WERI-Rb-1 (cell line): ENCODE results near the gene LIMK2.

Source experiments
- DNase-seq: peaks from one replicate; pipeline ENCODE4 v3.0.0-alpha.2; 2020
- H3K27ac ChIP-seq: fragments of 250-450 bp; sonication (Bioruptor Pico); 2 replicates; pipeline ENCODE4 v1.5.1; 2020; ENCODE audit warnings: mild to moderate bottlenecking, moderate library complexity
- H3K27me3 ChIP-seq: fragments of 250-450 bp; sonication (Bioruptor Pico); 2 replicates; pipeline ENCODE4 v1.5.1; 2021; ENCODE audit warnings: mild to moderate bottlenecking, low read depth, moderate library complexity; ENCODE audit not compliant: insufficient read depth, severe bottlenecking
- H3K36me3 ChIP-seq: fragments of 250-450 bp; sonication (Bioruptor Pico); 2 replicates; pipeline ENCODE4 v1.5.1; 2020; ENCODE audit warnings: mild to moderate bottlenecking, moderate library complexity
- H3K4me3 ChIP-seq: 2 replicates; pipeline ENCODE4 v1.5.1; 2011; ENCODE audit warnings: low read depth, mild to moderate bottlenecking, control low read depth, low read length
- H3K9me3 ChIP-seq: fragments of 250-450 bp; sonication (Bioruptor Pico); 2 replicates; pipeline ENCODE4 v1.5.1; 2021; ENCODE audit warnings: mild to moderate bottlenecking, moderate library complexity; ENCODE audit not compliant: severe bottlenecking
- TF ChIP-seq, protein P1 (sequence below): IDR thresholded peaks from 2 replicates; pipeline ENCODE4 v1.5.1; 2011; ENCODE audit warnings: low read depth, mild to moderate bottlenecking, control low read depth, inconsistent platforms, low read length

LIMK2 gene

DNA sequence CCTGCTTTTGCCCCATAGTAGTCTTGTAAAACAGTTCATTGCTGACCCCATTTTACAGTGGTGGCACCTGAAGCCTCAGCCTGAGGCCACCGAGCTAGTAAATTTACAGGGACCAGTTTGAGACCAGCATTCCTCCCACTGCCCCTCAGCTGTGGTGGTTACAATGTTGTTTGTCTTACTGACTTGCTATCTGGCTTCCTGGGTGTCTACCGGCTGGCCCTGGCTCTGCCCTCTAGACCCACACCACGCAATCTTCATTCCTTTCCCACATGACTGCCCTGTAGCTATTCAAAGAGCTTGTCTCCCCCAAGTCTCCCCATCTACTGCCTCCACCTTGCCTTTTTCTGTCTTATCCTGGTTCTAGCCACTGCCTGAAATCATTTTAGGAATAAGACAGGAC lies 59.4 kb downstream of the LIMK2 start:
- TF ChIP-seq, protein P1, sequence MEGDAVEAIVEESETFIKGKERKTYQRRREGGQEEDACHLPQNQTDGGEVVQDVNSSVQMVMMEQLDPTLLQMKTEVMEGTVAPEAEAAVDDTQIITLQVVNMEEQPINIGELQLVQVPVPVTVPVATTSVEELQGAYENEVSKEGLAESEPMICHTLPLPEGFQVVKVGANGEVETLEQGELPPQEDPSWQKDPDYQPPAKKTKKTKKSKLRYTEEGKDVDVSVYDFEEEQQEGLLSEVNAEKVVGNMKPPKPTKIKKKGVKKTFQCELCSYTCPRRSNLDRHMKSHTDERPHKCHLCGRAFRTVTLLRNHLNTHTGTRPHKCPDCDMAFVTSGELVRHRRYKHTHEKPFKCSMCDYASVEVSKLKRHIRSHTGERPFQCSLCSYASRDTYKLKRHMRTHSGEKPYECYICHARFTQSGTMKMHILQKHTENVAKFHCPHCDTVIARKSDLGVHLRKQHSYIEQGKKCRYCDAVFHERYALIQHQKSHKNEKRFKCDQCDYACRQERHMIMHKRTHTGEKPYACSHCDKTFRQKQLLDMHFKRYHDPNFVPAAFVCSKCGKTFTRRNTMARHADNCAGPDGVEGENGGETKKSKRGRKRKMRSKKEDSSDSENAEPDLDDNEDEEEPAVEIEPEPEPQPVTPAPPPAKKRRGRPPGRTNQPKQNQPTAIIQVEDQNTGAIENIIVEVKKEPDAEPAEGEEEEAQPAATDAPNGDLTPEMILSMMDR = no peak
- Histone ChIP-seq H3K36me3 (peaks cover 89% of the 10 kb centered on the region), H3K9me3 (no peaks in the 10 kb centered on the region), H3K4me3 (no peak overlapping the region), H3K27ac (no peak overlapping the region), H3K27me3 (no peaks in the 10 kb centered on the region)
- DNase-seq = no peak

DNA sequence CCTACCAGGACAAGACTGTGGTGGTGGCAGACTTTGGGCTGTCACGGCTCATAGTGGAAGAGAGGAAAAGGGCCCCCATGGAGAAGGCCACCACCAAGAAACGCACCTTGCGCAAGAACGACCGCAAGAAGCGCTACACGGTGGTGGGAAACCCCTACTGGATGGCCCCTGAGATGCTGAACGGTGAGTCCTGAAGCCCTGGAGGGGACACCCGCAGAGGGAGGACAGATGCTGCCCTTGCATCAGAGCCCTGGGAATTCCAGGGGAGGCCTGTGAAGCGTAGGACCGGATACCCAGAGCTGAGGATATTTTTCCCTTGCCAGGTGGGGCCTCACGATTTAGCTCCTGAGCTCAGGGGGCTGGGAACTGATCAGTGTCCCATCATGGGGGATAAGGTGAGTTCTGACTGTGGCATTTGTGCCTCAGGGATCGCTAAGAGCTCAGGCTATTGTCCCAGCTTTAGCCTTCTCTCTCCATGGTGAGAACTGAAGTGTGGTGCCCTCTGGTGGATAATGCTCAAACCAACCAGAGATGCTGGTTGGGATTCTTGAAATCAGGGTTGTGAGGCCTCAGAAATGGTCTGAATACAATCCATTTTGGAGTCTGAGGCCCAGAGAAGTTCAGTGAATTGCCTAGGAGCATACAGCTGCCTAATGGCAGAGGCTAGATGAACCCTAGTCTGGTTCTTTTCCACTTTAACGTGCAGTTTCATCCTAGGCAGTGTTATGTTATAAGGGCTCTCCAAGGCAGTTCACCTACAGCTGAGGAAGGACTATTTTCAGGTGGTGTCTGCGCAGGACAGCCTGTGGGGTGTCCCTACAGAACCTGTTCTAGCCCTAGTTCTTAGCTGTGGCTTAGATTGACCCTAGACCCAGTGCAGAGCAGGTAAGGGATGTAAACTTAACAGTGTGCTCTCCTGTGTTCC lies 60.7 kb downstream of the LIMK2 start:
- Histone ChIP-seq H3K9me3 (no peaks in the 10 kb centered on the region), H3K4me3 (no peak overlapping the region), H3K27ac (peak overlapping the region; percentile 52), H3K36me3 (peaks cover 85% of the 10 kb centered on the region), H3K27me3 (no peaks in the 10 kb centered on the region)
- TF ChIP-seq, protein P1 = peak; percentile 71
- DNase-seq = peak; percentile 67

DNA sequence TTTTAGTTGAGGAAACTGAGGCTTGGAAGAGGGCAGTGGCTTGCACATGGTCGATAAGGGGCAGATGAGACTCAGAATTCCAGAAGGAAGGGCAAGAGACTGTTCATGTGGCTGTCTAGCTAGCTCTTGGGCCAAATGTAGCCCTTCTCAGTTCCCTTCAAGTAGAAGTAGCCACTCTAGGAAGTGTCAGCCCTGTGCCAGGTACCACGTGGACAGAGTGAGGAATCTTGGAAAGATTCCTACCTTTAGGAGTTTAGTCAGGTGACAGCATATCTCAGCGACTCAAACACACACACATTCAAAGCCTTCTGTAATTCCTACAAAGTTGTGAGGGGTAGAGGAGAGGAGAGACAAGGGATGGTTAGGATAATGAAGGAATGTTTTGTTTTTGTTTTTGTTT lies 61.9 kb downstream of the LIMK2 start:
- H3K27me3 ChIP-seq = no peaks in the 10 kb centered on the region
- H3K4me3 ChIP-seq = no peak overlapping the region
- H3K27ac ChIP-seq = no peak overlapping the region
- no peaks in the 10 kb centered on the region for H3K9me3 ChIP-seq
- no peak for DNase-seq
- H3K36me3 ChIP-seq = peaks cover 85% of the 10 kb centered on the region
- TF ChIP-seq, protein P1 = no peak

DNA sequence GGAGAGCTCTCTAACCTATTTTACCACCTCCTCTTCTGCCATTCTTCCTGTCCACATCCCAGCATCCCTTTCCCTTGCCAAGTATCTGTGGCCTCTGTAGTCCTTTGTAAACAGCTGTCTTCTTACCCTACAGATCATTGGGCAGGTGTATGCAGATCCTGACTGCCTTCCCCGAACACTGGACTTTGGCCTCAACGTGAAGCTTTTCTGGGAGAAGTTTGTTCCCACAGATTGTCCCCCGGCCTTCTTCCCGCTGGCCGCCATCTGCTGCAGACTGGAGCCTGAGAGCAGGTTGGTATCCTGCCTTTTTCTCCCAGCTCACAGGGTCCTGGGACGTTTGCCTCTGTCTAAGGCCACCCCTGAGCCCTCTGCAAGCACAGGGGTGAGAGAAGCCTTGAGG lies 62.9 kb downstream of the LIMK2 start:
- DNase-seq = no peak
- Histone ChIP-seq H3K27me3 (no peaks in the 10 kb centered on the region), H3K4me3 (no peak overlapping the region), H3K9me3 (no peaks in the 10 kb centered on the region), H3K27ac (no peak overlapping the region), H3K36me3 (peaks cover 91% of the 10 kb centered on the region)
- TF ChIP-seq, protein P1 = no peak

DNA sequence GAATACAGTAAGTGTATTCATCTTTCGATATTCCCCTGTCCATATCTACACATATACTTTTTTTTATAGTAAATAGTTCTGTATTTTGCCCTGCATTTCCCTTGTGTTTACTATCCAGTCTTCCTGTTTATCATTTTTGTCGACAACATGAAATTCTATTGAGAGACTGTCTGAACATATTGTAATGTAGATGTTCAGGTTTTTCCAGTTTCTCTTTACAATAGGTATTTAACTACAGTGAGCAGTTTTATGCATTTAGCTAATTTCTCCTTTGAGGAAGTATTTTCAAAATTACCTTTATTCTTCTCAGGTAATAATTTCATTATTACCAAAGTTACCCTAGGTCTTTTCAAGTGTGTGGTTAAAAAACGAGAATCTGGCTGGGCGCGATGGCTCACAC lies 63.5 kb downstream of the LIMK2 start:
- DNase-seq = no peak
- Histone ChIP-seq H3K27ac (no peak overlapping the region), H3K9me3 (no peaks in the 10 kb centered on the region), H3K4me3 (no peak overlapping the region), H3K36me3 (peaks cover 93% of the 10 kb centered on the region), H3K27me3 (no peaks in the 10 kb centered on the region)
- TF ChIP-seq, protein P1 = no peak
